SK-N-SH (cell line): ENCODE data around the gene TIE1. TPM values are rescaled to one million over a fixed set of nuclear protein-coding genes. Genes with fewer than 3 reads are reported as not detected.

Source experiments
- CTCF ChIA-PET: fragments of 300-600, 350-600 bp; formaldehyde crosslinking; extraction: SDS; loops from one replicate; lab custom pipeline; 2021; lab: Yijun Ruan, JAX
- POLR2A ChIA-PET: fragments of 350-600 bp; sonication (Branson Sonifier 250); formaldehyde crosslinking; extraction: SDS; loops from one replicate; lab custom pipeline; 2020; ENCODE audit warnings: antibody characterized with exemption, inconsistent platforms; lab: Yijun Ruan, JAX
- DNase-seq: peaks from one replicate; pipeline ENCODE4 v3.0.0; 2012
- H2AFZ ChIP-seq: fragments of 200-600 bp; sonication (generic); 2 replicates; pipeline ENCODE4 v1.8.1; 2016; ENCODE audit warnings: antibody characterized with exemption, mild to moderate bottlenecking, low read depth
- H3F3A ChIP-seq: fragments of 200-600 bp; sonication (generic); replicated peaks from 2 replicates; pipeline ENCODE3; 2016; ENCODE audit warnings: antibody characterized with exemption, mild to moderate bottlenecking; ENCODE audit not compliant: insufficient read depth
- H3K27ac ChIP-seq, 2 experiments: fragments of 200-500 bp in 1 of 2; fragments of 200-600 bp in 1 of 2; sonication (Bioruptor generic) in 1 of 2; sonication (generic), shearing (Covaris generic) in 1 of 2; 2 replicates each; pipeline versions ENCODE4 v1.5.1 to v1.6.1; 2014 to 2016; ENCODE audit warnings: low read depth in 2 of 2, inconsistent platforms in 1 of 2, low read length in 1 of 2, mild to moderate bottlenecking in 1 of 2, mixed read lengths in 1 of 2
- H3K27me3 ChIP-seq: fragments of 200-600 bp; sonication (generic), shearing (Covaris generic); 2 replicates; pipeline ENCODE4 v1.6.1; 2016; ENCODE audit warnings: mixed run types; ENCODE audit not compliant: insufficient read depth
- H3K36me3 ChIP-seq, 2 experiments: fragments of 200-500 bp in 1 of 2; fragments of 200-600 bp in 1 of 2; sonication (Bioruptor generic) in 1 of 2; sonication (generic) in 1 of 2; replicated peaks in 1 of 2; 2 replicates each; pipeline versions ENCODE3 to v1.5.1; 2014 to 2016; ENCODE audit warnings: low read length in 1 of 2, mild to moderate bottlenecking in 1 of 2; ENCODE audit not compliant: insufficient read depth in 2 of 2, control insufficient read depth in 1 of 2
- H3K4me1 ChIP-seq, 2 experiments: fragments of 200-500 bp in 1 of 2; fragments of 200-600 bp in 1 of 2; sonication (Bioruptor generic) in 1 of 2; sonication (generic), shearing (Covaris generic) in 1 of 2; 2 replicates each; pipeline versions ENCODE4 v1.5.1 to v1.6.1; 2014 to 2016; ENCODE audit warnings: low read depth in 1 of 2, low read length in 1 of 2, mixed run types in 1 of 2; ENCODE audit not compliant: insufficient read depth in 2 of 2, control insufficient read depth in 1 of 2
- H3K4me2 ChIP-seq: fragments of 200-600 bp; sonication (generic), shearing (Covaris generic); 2 replicates; pipeline ENCODE4 v1.6.1; 2017; ENCODE audit warnings: mixed run types
- H3K4me3 ChIP-seq, 2 experiments: fragments of 200-500 bp in 1 of 2; fragments of 200-600 bp in 1 of 2; sonication (Bioruptor generic) in 1 of 2; sonication (generic), shearing (Covaris generic) in 1 of 2; 2 replicates each; pipeline versions ENCODE4 v1.5.1 to v1.8.1; 2014 to 2016; ENCODE audit warnings: low read depth in 2 of 2, inconsistent platforms in 1 of 2, low read length in 1 of 2, mild to moderate bottlenecking in 1 of 2, mixed read lengths in 1 of 2, moderate library complexity in 1 of 2
- H3K79me2 ChIP-seq: fragments of 200-600 bp; sonication (generic); 2 replicates; pipeline ENCODE4 v1.8.1; 2017; ENCODE audit warnings: mild to moderate bottlenecking; ENCODE audit not compliant: insufficient read depth
- H3K9ac ChIP-seq: fragments of 200-600 bp; sonication (generic); 2 replicates; pipeline ENCODE4 v1.6.1; 2017; ENCODE audit warnings: mixed run types
- H3K9me2 ChIP-seq: fragments of 200-600 bp; sonication (generic); 2 replicates; pipeline ENCODE4 v1.6.1; 2017; ENCODE audit warnings: mixed run types
- H3K9me3 ChIP-seq: fragments of 200-600 bp; sonication (generic); 2 replicates; pipeline ENCODE4 v1.6.1; 2017; ENCODE audit warnings: mixed run types, mild to moderate bottlenecking, moderate library complexity
- H4K20me1 ChIP-seq: fragments of 200-600 bp; sonication (generic); 2 replicates; pipeline ENCODE4 v1.6.1; 2017; ENCODE audit warnings: mild to moderate bottlenecking, mixed run types; ENCODE audit not compliant: insufficient read depth
- CHD2 ChIP-seq: fragments of 150-350 bp; IDR thresholded peaks from 2 replicates; pipeline ENCODE4 v1.6.1; 2018; ENCODE audit warnings: low read length; ENCODE audit not compliant: partially characterized antibody
- CTCF ChIP-seq: fragments of 200-600 bp; sonication (generic); IDR thresholded peaks from 2 replicates; pipeline ENCODE4 v1.6.1; 2017; ENCODE audit warnings: antibody characterized with exemption, mild to moderate bottlenecking, moderate library complexity
- ELF1 ChIP-seq: IDR thresholded peaks from 2 replicates; pipeline ENCODE4 v1.4.0; 2012
- EP300 ChIP-seq, 2 experiments: IDR thresholded peaks; 2 replicates each; pipeline versions ENCODE4 v1.4.0 to v1.6.1; 2012; ENCODE audit warnings: borderline replicate concordance in 1 of 2, low read depth in 1 of 2, low read length in 1 of 2
- FOSL2 ChIP-seq: IDR thresholded peaks from 2 replicates; pipeline ENCODE4 v1.4.0; 2012; ENCODE audit warnings: low read depth, mild to moderate bottlenecking, moderate library complexity, borderline replicate concordance
- FOXJ3 ChIP-seq: sonication (generic); formaldehyde crosslinking; IDR thresholded peaks from 2 replicates; pipeline ENCODE4 v1.5.1; 2020; ENCODE audit warnings: mild to moderate bottlenecking, missing genetic modification reagents
- GATA2 ChIP-seq: sonication (generic); formaldehyde crosslinking; IDR thresholded peaks from 2 replicates; pipeline ENCODE4 v1.5.0; 2020; ENCODE audit warnings: mild to moderate bottlenecking, missing genetic modification reagents
- MAX ChIP-seq: IDR thresholded peaks from 2 replicates; pipeline ENCODE4 v1.4.0; 2012; ENCODE audit warnings: low read depth
- NFIC ChIP-seq: IDR thresholded peaks from 2 replicates; pipeline ENCODE4 v1.4.0; 2012; ENCODE audit warnings: borderline replicate concordance
- NRF1 ChIP-seq: IDR thresholded peaks from 2 replicates; pipeline ENCODE4 v1.6.1; 2012; ENCODE audit warnings: low read depth, mild to moderate bottlenecking, low read length
- RAD21 ChIP-seq: IDR thresholded peaks from 2 replicates; pipeline ENCODE4 v1.6.1; 2012; ENCODE audit warnings: mild to moderate bottlenecking, low read length
- REST ChIP-seq: IDR thresholded peaks from 2 replicates; pipeline ENCODE4 v1.6.1; 2012; ENCODE audit warnings: mild to moderate bottlenecking, low read depth, low read length, moderate library complexity
- RXRA ChIP-seq: IDR thresholded peaks from 2 replicates; pipeline ENCODE4 v1.4.0; 2012; ENCODE audit warnings: low read depth, mild to moderate bottlenecking, borderline replicate concordance
- SIN3A ChIP-seq: IDR thresholded peaks from 2 replicates; pipeline ENCODE4 v1.6.1; 2012; ENCODE audit warnings: low read depth, mild to moderate bottlenecking, low read length, moderate library complexity, borderline replicate concordance
- SMC3 ChIP-seq: IDR thresholded peaks from 2 replicates; pipeline ENCODE4 v1.6.1; 2012; ENCODE audit warnings: low read depth, low read length, improper control_type of control experiment
- TCF12 ChIP-seq: IDR thresholded peaks from 2 replicates; pipeline ENCODE4 v1.4.0; 2012
- TEAD4 ChIP-seq: IDR thresholded peaks from 2 replicates; pipeline ENCODE4 v1.4.0; 2012; ENCODE audit warnings: mild to moderate bottlenecking, borderline replicate concordance; ENCODE audit not compliant: insufficient read depth
- USF1 ChIP-seq: IDR thresholded peaks from 2 replicates; pipeline ENCODE4 v1.4.0; 2012; ENCODE audit warnings: low read depth, borderline replicate concordance
- YY1 ChIP-seq: IDR thresholded peaks from 2 replicates; pipeline ENCODE4 v1.4.0; 2012; ENCODE audit warnings: low read depth, mild to moderate bottlenecking
- ZBTB33 ChIP-seq: IDR thresholded peaks from 2 replicates; pipeline ENCODE4 v1.4.0; 2012; ENCODE audit warnings: low read depth, borderline replicate concordance
- WGBS: methylation state at CpG from one replicate; pipeline ENCODE4 v1.1.6; 2017; ENCODE audit warnings: low lambda C conversion rate; 5-methylcytosine and 5-hydroxymethylcytosine counted together
- polyA plus RNA-seq, 3 experiments: library from polyadenylated mRNA; depleted of rRNA; stranded (reverse); fragments of >200 nt; gene quantifications; 2 replicates each; pipeline ENCODE4 v1.2.3, GENCODE V29; 2012

The TIE1 gene
- polyA plus RNA-seq, 1 of the 3 experiments (the other 2 are of a cell fraction), result 1.6 TPM

GRCh38 chr1:43366179-43366578, 65.4 kb downstream of the TIE1 start:
- peaks cover 14 to 15% of the 10 kb centered on the region in 2 experiments; a peak in 3 of 4 replicates for H3K4me1 ChIP-seq
- CTCF ChIA-PET, result no interaction called here
- TF ChIP-seq RAD21, result no peak
- no peak for TF ChIP-seq EP300 (IDR thresholded peaks at IDR 0.05; ENCODE audit: borderline replicate concordance in 1 of 2, low read depth in 1 of 2, low read length in 1 of 2)
- no peak for TF ChIP-seq NRF1
- no peak for TF ChIP-seq REST
- TF ChIP-seq TCF12, result no peak
- no peak for TF ChIP-seq SMC3
- no peak for TF ChIP-seq GATA2
- no peak for TF ChIP-seq FOSL2
- no peak for TF ChIP-seq ELF1
- no peak for TF ChIP-seq SIN3A
- TF ChIP-seq CTCF, result no peak
- no peak for TF ChIP-seq FOXJ3 (CRISPR knock-in tag)
- TF ChIP-seq YY1, result no peak
- TF ChIP-seq NFIC, result no peak
- TF ChIP-seq CHD2, result no peak
- no peak for TF ChIP-seq RXRA
- TF ChIP-seq ZBTB33, result no peak
- no peak for TF ChIP-seq TEAD4
- TF ChIP-seq USF1, result no peak
- TF ChIP-seq MAX, result no peak
- TF ChIP-seq, all 33 proteins: peak for 0
- Histone ChIP-seq H3K4me3 (peak overlapping the region in 1 of 2 experiments; percentile 73; a peak in 3 of 4 replicates), H3F3A (peaks cover 38% of the 10 kb centered on the region), H4K20me1 (no peaks in the 10 kb centered on the region), H3K79me2 (peaks cover 85% of the 10 kb centered on the region), H2AFZ (no peak overlapping the region), H3K27me3 (no peaks in the 10 kb centered on the region), H3K9ac (peak overlapping the region; percentile 75), H3K36me3 (peaks cover 38 to 41% of the 10 kb centered on the region in 2 experiments), H3K9me3 (no peaks in the 10 kb centered on the region), H3K9me2 (no peaks in the 10 kb centered on the region), H3K27ac (no peak overlapping the region), H3K4me2 (peak overlapping the region; percentile 81)
- POLR2A ChIA-PET, result no interaction called here
- DNase-seq, result no peak
- 90% methylated on average over 9 of the region's 11 CpGs for WGBS
